Measurements from ENCODE around the gene GALNT2.

GALNT2 gene

GRCh38 chr1:230170153-230170547 lies 103.1 kb downstream of the GALNT2 start:
- H3K4me3 ChIP-seq (ENCODE audit: low read length), result peak overlapping the region; percentile 31
- no peak overlapping the region for H3K9ac ChIP-seq (ENCODE audit: low read length)
- no peaks in the 10 kb centered on the region for H3K4me1 ChIP-seq (ENCODE audit: control insufficient read depth, insufficient read depth, low read length)
- H3K36me3 ChIP-seq (ENCODE audit: control insufficient read depth, insufficient read depth, low read length), result no peaks in the 10 kb centered on the region
- H3K27ac ChIP-seq (ENCODE audit: low read depth, low read length), result peak overlapping the region; percentile 23
- H3K27me3 ChIP-seq (ENCODE audit: control insufficient read depth, insufficient read depth, low read length), result no peaks in the 10 kb centered on the region

- no peak overlapping the region for H3K4me3 ChIP-seq (ENCODE audit: low read length)
- no peaks in the 10 kb centered on the region for H3K36me3 ChIP-seq (ENCODE audit: control insufficient read depth, insufficient read depth, low read length)
- no peaks in the 10 kb centered on the region for H3K27me3 ChIP-seq (ENCODE audit: control insufficient read depth, insufficient read depth, low read length)
- H3K4me1 ChIP-seq (ENCODE audit: control insufficient read depth, insufficient read depth, low read length), result no peaks in the 10 kb centered on the region
- H3K9ac ChIP-seq (ENCODE audit: low read length), result no peak overlapping the region
- no peak overlapping the region for H3K27ac ChIP-seq (ENCODE audit: low read depth, low read length)
Observed at GRCh38 chr1:230170622-230171021, 103.6 kb downstream of the GALNT2 start.

GRCh38 chr1:230171356-230172015 lies 104.4 kb downstream of the GALNT2 start:
- Histone ChIP-seq H3K27me3 (ENCODE audit: control insufficient read depth, insufficient read depth, low read length) (no peaks in the 10 kb centered on the region), H3K27ac (ENCODE audit: low read depth, low read length) (no peak overlapping the region), H3K4me1 (ENCODE audit: control insufficient read depth, insufficient read depth, low read length) (no peaks in the 10 kb centered on the region), H3K36me3 (ENCODE audit: control insufficient read depth, insufficient read depth, low read length) (no peaks in the 10 kb centered on the region), H3K4me3 (ENCODE audit: low read length) (no peak overlapping the region), H3K9ac (ENCODE audit: low read length) (no peak overlapping the region)

- H3K27me3 ChIP-seq (ENCODE audit: control insufficient read depth, insufficient read depth, low read length), result no peaks in the 10 kb centered on the region
- H3K4me1 ChIP-seq (ENCODE audit: control insufficient read depth, insufficient read depth, low read length), result no peaks in the 10 kb centered on the region
- H3K36me3 ChIP-seq (ENCODE audit: control insufficient read depth, insufficient read depth, low read length), result no peaks in the 10 kb centered on the region
- H3K4me3 ChIP-seq (ENCODE audit: low read length), result no peak overlapping the region
- no peak overlapping the region for H3K9ac ChIP-seq (ENCODE audit: low read length)
- H3K27ac ChIP-seq (ENCODE audit: low read depth, low read length), result no peak overlapping the region
Observed at GRCh38 chr1:230172016-230172537, 105.0 kb downstream of the GALNT2 start.

GRCh38 chr1:230173187-230173975 lies 106.3 kb downstream of the GALNT2 start:
- Histone ChIP-seq H3K36me3 (ENCODE audit: control insufficient read depth, insufficient read depth, low read length) (no peaks in the 10 kb centered on the region), H3K9ac (ENCODE audit: low read length) (no peak overlapping the region), H3K27ac (ENCODE audit: low read depth, low read length) (no peak overlapping the region), H3K4me1 (ENCODE audit: control insufficient read depth, insufficient read depth, low read length) (no peaks in the 10 kb centered on the region), H3K27me3 (ENCODE audit: control insufficient read depth, insufficient read depth, low read length) (no peaks in the 10 kb centered on the region), H3K4me3 (ENCODE audit: low read length) (no peak overlapping the region)

GRCh38 chr1:230174041-230174440 lies 107.0 kb downstream of the GALNT2 start:
- H3K36me3 ChIP-seq (ENCODE audit: control insufficient read depth, insufficient read depth, low read length), result no peaks in the 10 kb centered on the region
- no peak overlapping the region for H3K4me3 ChIP-seq (ENCODE audit: low read length)
- H3K4me1 ChIP-seq (ENCODE audit: control insufficient read depth, insufficient read depth, low read length), result no peaks in the 10 kb centered on the region
- no peak overlapping the region for H3K9ac ChIP-seq (ENCODE audit: low read length)
- no peaks in the 10 kb centered on the region for H3K27me3 ChIP-seq (ENCODE audit: control insufficient read depth, insufficient read depth, low read length)
- H3K27ac ChIP-seq (ENCODE audit: low read depth, low read length), result no peak overlapping the region

- no peak overlapping the region for H3K9ac ChIP-seq (ENCODE audit: low read length)
- no peak overlapping the region for H3K4me3 ChIP-seq (ENCODE audit: low read length)
- no peak overlapping the region for H3K27ac ChIP-seq (ENCODE audit: low read depth, low read length)
- no peaks in the 10 kb centered on the region for H3K36me3 ChIP-seq (ENCODE audit: control insufficient read depth, insufficient read depth, low read length)
- H3K27me3 ChIP-seq (ENCODE audit: control insufficient read depth, insufficient read depth, low read length), result no peaks in the 10 kb centered on the region
- no peaks in the 10 kb centered on the region for H3K4me1 ChIP-seq (ENCODE audit: control insufficient read depth, insufficient read depth, low read length)
Observed at GRCh38 chr1:230174471-230175162, 107.6 kb downstream of the GALNT2 start.

GRCh38 chr1:230175163-230175747 lies 108.2 kb downstream of the GALNT2 start:
- no peaks in the 10 kb centered on the region for H3K4me1 ChIP-seq (ENCODE audit: control insufficient read depth, insufficient read depth, low read length)

GRCh38 chr1:230175839-230176238 lies 108.8 kb downstream of the GALNT2 start:
- Histone ChIP-seq H3K4me3 (ENCODE audit: low read length) (no peak overlapping the region), H3K9ac (ENCODE audit: low read length) (no peak overlapping the region), H3K27me3 (ENCODE audit: control insufficient read depth, insufficient read depth, low read length) (no peaks in the 10 kb centered on the region), H3K27ac (ENCODE audit: low read depth, low read length) (no peak overlapping the region), H3K36me3 (ENCODE audit: control insufficient read depth, insufficient read depth, low read length) (no peaks in the 10 kb centered on the region), H3K4me1 (ENCODE audit: control insufficient read depth, insufficient read depth, low read length) (no peaks in the 10 kb centered on the region)

More at GRCh38 chr1:230175163-230175747, 108.2 kb downstream of the GALNT2 start:
- Histone ChIP-seq H3K4me3 (ENCODE audit: low read length) (no peak overlapping the region), H3K27me3 (ENCODE audit: control insufficient read depth, insufficient read depth, low read length) (no peaks in the 10 kb centered on the region), H3K27ac (ENCODE audit: low read depth, low read length) (no peak overlapping the region), H3K36me3 (ENCODE audit: control insufficient read depth, insufficient read depth, low read length) (no peaks in the 10 kb centered on the region), H3K9ac (ENCODE audit: low read length) (no peak overlapping the region)

GRCh38 chr1:230176326-230176725 lies 109.3 kb downstream of the GALNT2 start:
- no peak overlapping the region for H3K4me3 ChIP-seq (ENCODE audit: low read length)
- no peak overlapping the region for H3K27ac ChIP-seq (ENCODE audit: low read depth, low read length)
- no peak overlapping the region for H3K9ac ChIP-seq (ENCODE audit: low read length)
- no peaks in the 10 kb centered on the region for H3K27me3 ChIP-seq (ENCODE audit: control insufficient read depth, insufficient read depth, low read length)
- no peaks in the 10 kb centered on the region for H3K4me1 ChIP-seq (ENCODE audit: control insufficient read depth, insufficient read depth, low read length)
- H3K36me3 ChIP-seq (ENCODE audit: control insufficient read depth, insufficient read depth, low read length), result no peaks in the 10 kb centered on the region

GRCh38 chr1:230176871-230177411 lies 109.9 kb downstream of the GALNT2 start:
- peak overlapping the region; percentile 35 for H3K4me3 ChIP-seq (ENCODE audit: low read length)
- no peaks in the 10 kb centered on the region for H3K4me1 ChIP-seq (ENCODE audit: control insufficient read depth, insufficient read depth, low read length)
- H3K9ac ChIP-seq (ENCODE audit: low read length), result no peak overlapping the region
- H3K27me3 ChIP-seq (ENCODE audit: control insufficient read depth, insufficient read depth, low read length), result no peaks in the 10 kb centered on the region
- H3K36me3 ChIP-seq (ENCODE audit: control insufficient read depth, insufficient read depth, low read length), result no peaks in the 10 kb centered on the region
- H3K27ac ChIP-seq (ENCODE audit: low read depth, low read length), result no peak overlapping the region

GRCh38 chr1:230179249-230179648 lies 112.2 kb downstream of the GALNT2 start:
- Histone ChIP-seq H3K27me3 (ENCODE audit: control insufficient read depth, insufficient read depth, low read length) (no peaks in the 10 kb centered on the region), H3K9ac (ENCODE audit: low read length) (no peak overlapping the region), H3K27ac (ENCODE audit: low read depth, low read length) (no peak overlapping the region), H3K36me3 (ENCODE audit: control insufficient read depth, insufficient read depth, low read length) (no peaks in the 10 kb centered on the region), H3K4me3 (ENCODE audit: low read length) (no peak overlapping the region), H3K4me1 (ENCODE audit: control insufficient read depth, insufficient read depth, low read length) (no peaks in the 10 kb centered on the region)

Measured in rectal smooth muscle tissue (tissue), 1 donor.